HepG2 (cell line): ENCODE data around the gene TAS2R40.

Source experiments
- CENPBD1 ChIP-seq: sonication (generic); formaldehyde crosslinking; IDR thresholded peaks from 2 replicates; pipeline ENCODE4 v1.8.0; 2022; ENCODE audit warnings: missing genetic modification reagents, low read depth, mild to moderate bottlenecking, borderline replicate concordance
- CTCF ChIP-seq: sonication (generic); formaldehyde crosslinking; IDR thresholded peaks from 2 replicates; pipeline ENCODE4 v1.5.0; 2020; ENCODE audit warnings: mild to moderate bottlenecking, missing genetic modification reagents, moderate library complexity
- FOXK2 ChIP-seq: fragments of 450-650 bp; IDR thresholded peaks from 2 replicates; pipeline ENCODE4 v1.6.1; 2016
- IRF2 ChIP-seq: IDR thresholded peaks from 2 replicates; pipeline ENCODE4 v1.6.1; 2018; ENCODE audit warnings: missing genetic modification reagents, missing compliant biosample characterization
- KIAA2018 ChIP-seq: sonication (generic); formaldehyde crosslinking; IDR thresholded peaks from 2 replicates; pipeline ENCODE4 v1.5.0; 2020; ENCODE audit warnings: mild to moderate bottlenecking, missing genetic modification reagents, borderline replicate concordance
- THAP8 ChIP-seq: sonication (generic); formaldehyde crosslinking; IDR thresholded peaks from 2 replicates; pipeline ENCODE4 v1.5.1; 2020; ENCODE audit warnings: missing genetic modification reagents, mild to moderate bottlenecking, borderline replicate concordance
- ZBTB40 ChIP-seq, 2 experiments: fragments of 450-650 bp in 1 of 2; sonication (generic) in 1 of 2; formaldehyde crosslinking in 1 of 2; IDR thresholded peaks; 2 replicates each; pipeline versions ENCODE4 v1.6.1 to v1.8.0; 2016 to 2022; ENCODE audit warnings: antibody characterized with exemption in 1 of 2, mild to moderate bottlenecking in 1 of 2, missing genetic modification reagents in 1 of 2
- ZKSCAN8 ChIP-seq: IDR thresholded peaks from 2 replicates; pipeline ENCODE4 v1.6.1; 2016; ENCODE audit warnings: borderline replicate concordance, missing genetic modification reagents, missing compliant biosample characterization
- ZMAT5 ChIP-seq: sonication (generic); formaldehyde crosslinking; IDR thresholded peaks from 2 replicates; pipeline ENCODE4 v1.5.0; 2020; ENCODE audit warnings: mild to moderate bottlenecking, low read depth, missing genetic modification reagents, borderline replicate concordance

GRCh38 chr7:143238289-143238980 lies 16.6 kb downstream of the TAS2R40 start:
- no peak for TF ChIP-seq ZBTB40 (IDR thresholded peaks at IDR 0.05)
- no peak for TF ChIP-seq ZBTB40 (CRISPR knock-in tag; IDR thresholded peaks at IDR 0.05)
- TF ChIP-seq KIAA2018 (CRISPR knock-in tag) = no peak
- TF ChIP-seq IRF2 = no peak
- TF ChIP-seq CENPBD1 = no peak
- no peak for TF ChIP-seq CTCF (CRISPR knock-in tag)
- no peak for TF ChIP-seq ZKSCAN8
- TF ChIP-seq ZMAT5 = no peak
- no peak for TF ChIP-seq FOXK2
- no peak for TF ChIP-seq THAP8 (CRISPR knock-in tag)
